Measurements from ENCODE around the gene EP400.

Gene EP400

DNA sequence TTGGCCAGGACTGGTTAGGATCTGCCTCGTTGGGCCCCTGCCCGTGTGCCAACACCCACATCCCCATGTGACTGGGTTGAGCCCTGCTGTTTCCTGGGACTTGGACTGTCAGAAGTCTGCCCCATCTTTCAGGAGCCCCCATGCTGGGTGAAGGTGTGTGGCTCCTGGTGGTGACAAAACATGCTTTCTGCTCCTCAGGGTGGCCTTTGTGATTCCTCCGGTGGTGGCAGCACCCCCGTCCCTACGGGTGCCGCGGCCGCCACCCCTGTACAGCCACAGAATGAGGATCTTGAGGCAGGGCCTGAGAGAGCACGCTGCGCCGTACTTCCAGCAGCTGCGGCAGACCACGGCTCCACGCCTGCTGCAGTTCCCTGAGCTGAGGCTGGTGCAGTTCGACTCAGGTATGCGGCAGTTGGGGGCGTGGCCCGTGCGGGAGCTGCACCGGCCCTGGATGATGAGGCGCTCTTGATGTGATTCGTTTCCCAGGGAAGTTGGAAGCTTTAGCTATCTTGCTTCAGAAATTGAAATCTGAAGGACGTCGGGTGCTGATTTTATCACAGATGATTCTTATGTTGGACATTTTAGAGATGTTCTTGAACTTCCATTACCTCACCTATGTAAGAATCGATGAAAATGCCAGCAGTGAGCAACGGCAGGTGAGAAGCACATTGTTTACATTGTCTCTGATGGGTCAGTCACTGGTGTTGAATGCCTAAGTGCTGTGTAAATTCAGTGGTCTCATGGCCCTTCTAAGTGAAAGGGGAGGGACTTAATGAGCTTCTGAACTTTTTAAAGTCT is 80.0 kb downstream of the EP400 start:
- H3K4me3 ChIP-seq (ENCODE audit: low read depth, low read length) = no peak overlapping the region
- TF ChIP-seq, protein P1, sequence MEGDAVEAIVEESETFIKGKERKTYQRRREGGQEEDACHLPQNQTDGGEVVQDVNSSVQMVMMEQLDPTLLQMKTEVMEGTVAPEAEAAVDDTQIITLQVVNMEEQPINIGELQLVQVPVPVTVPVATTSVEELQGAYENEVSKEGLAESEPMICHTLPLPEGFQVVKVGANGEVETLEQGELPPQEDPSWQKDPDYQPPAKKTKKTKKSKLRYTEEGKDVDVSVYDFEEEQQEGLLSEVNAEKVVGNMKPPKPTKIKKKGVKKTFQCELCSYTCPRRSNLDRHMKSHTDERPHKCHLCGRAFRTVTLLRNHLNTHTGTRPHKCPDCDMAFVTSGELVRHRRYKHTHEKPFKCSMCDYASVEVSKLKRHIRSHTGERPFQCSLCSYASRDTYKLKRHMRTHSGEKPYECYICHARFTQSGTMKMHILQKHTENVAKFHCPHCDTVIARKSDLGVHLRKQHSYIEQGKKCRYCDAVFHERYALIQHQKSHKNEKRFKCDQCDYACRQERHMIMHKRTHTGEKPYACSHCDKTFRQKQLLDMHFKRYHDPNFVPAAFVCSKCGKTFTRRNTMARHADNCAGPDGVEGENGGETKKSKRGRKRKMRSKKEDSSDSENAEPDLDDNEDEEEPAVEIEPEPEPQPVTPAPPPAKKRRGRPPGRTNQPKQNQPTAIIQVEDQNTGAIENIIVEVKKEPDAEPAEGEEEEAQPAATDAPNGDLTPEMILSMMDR (IDR thresholded peaks at IDR 0.05; ENCODE audit: insufficient read depth, low read length, missing control alignments) = no peak
- ChIA-PET CTCF (no interaction called here), POLR2A (no interaction called here)
- no peak for DNase-seq (ENCODE audit: low read depth, low spot score)

GRCh38 chr12:132030367-132031038 is 80.8 kb downstream of the EP400 start:
- ChIA-PET CTCF (no interaction called here), POLR2A (no interaction called here)
- TF ChIP-seq, protein P1 (IDR thresholded peaks at IDR 0.05; ENCODE audit: insufficient read depth, low read length, missing control alignments) = no peak
- H3K4me3 ChIP-seq (ENCODE audit: low read depth, low read length) = no peak overlapping the region
- no peak for DNase-seq (ENCODE audit: low read depth, low spot score)

DNA sequence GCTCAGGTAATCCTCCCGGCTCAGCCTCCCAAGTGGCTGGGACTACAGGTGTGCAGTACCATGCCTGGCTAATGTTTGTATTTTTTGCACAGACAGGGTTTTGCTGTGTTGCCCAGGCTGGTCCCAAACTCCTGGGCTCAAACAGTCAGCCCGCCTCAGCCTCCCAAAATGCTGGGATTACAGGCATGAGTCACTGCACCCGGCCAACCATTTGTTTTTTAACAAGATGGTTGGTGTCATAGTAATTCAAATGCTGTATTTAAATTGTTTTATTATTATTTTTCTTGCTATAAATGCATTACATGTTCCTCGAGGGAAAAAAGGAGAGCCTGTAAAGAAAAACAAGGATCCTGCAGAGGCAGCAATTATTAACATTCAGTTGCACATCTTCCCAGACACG is 83.9 kb downstream of the EP400 start:
- no peak for DNase-seq (ENCODE audit: low read depth, low spot score)
- TF ChIP-seq, protein P1 (IDR thresholded peaks at IDR 0.05; ENCODE audit: insufficient read depth, low read length, missing control alignments) = no peak
- ChIA-PET POLR2A (no interaction called here), CTCF (no interaction called here)
- no peak overlapping the region for H3K4me3 ChIP-seq (ENCODE audit: low read depth, low read length)

DNA sequence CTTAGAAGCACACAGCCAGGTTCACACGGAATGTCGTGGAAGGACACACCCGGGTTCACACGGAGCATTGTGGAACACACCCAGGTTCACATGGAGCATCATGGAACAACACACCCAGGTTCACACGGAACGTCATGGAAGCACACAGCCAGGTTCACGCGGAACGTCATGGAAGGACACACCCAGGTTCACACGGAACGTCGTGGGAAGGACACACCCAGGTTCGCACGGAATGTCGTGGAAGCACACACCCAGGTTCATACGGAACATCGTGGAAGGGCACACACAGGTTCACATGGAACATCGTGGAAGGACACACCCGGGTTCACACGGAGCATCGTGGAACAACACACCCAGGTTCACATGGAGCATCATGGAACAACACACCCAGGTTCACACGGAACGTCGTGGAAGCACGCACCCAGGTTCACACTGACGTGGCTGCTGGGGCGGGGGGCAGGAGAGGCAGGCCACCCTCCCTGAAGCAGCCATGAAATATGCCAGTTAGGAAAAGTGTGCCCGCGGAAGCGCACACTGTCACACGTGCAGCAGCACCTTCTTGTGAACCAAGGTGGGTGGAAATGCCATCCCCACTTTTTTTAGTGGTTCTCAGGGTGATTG is 86.4 kb downstream of the EP400 start:
- TF ChIP-seq, protein P1 (IDR thresholded peaks at IDR 0.05; ENCODE audit: insufficient read depth, low read length, missing control alignments) = no peak
- CTCF ChIA-PET = no interaction called here
- no peak for DNase-seq (ENCODE audit: low read depth, low spot score)
- H3K4me3 ChIP-seq (ENCODE audit: low read depth, low read length) = no peak overlapping the region
- POLR2A ChIA-PET = no interaction called here

GRCh38 chr12:132040906-132041606 is 91.3 kb downstream of the EP400 start:
- ChIA-PET POLR2A (no interaction called here), CTCF (no interaction called here)
- H3K4me3 ChIP-seq (ENCODE audit: low read depth, low read length) = no peak overlapping the region
- TF ChIP-seq, protein P1 (IDR thresholded peaks at IDR 0.05; ENCODE audit: insufficient read depth, low read length, missing control alignments) = no peak
- DNase-seq (ENCODE audit: low read depth, low spot score) = no peak

DNA sequence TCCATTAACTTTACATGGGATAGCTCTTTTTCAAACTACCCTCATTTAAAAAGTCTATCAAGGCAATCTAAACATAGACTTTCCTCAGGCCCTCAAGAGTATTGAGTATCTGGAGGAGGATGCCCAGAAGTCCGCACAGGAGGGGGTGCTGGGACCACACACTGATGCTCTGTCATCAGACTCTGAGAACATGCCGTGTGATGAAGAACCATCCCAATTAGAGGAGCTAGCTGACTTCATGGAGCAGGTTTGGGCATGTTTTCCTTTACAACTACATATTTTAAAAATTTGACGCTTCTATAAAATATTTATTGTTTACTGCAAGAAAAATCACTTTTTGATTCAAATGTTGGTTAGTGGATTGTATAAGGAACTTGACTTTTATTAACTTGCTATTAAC is 93.5 kb downstream of the EP400 start:
- TF ChIP-seq, protein P1 (IDR thresholded peaks at IDR 0.05; ENCODE audit: insufficient read depth, low read length, missing control alignments) = no peak
- POLR2A ChIA-PET = no interaction called here
- H3K4me3 ChIP-seq (ENCODE audit: low read depth, low read length) = no peak overlapping the region
- DNase-seq (ENCODE audit: low read depth, low spot score) = no peak
- CTCF ChIA-PET = interaction anchor here (0.7 to 1.5 kb wide), 3 partner anchors 12 to 22 kb away, joined by 3 to 4 read pairs (median 3); no protein-coding TSS in a partner anchor
